A549 (cell line): ENCODE results near the gene ARHGEF4. TPM values are rescaled to one million over a fixed set of nuclear protein-coding genes. Genes with fewer than 3 reads are reported as not detected.

ENCODE experiments used
- ATAC-seq, 2 experiments: fragments of 200-7000 bp in 1 of 2; fragments of >200 bp in 1 of 2; cut with Nextera tagmentation in 1 of 2; cut with Tn5 transposase in 1 of 2; 3 replicates each; pipeline versions ENCODE4 v1.8.0 to v1.9.1; 2018 to 2020; ENCODE audit warnings: mild to moderate bottlenecking in 1 of 2, moderate library complexity in 1 of 2
- CTCF ChIA-PET: fragments of 300-600 bp; sonication (Branson Sonifier 250); formaldehyde crosslinking; extraction: SDS; loops from one replicate; lab custom pipeline; 2021; ENCODE audit warnings: antibody characterized with exemption, inconsistent platforms; lab: Yijun Ruan, JAX
- POLR2A ChIA-PET: fragments of 350-600 bp; formaldehyde crosslinking; extraction: SDS; loops from one replicate; lab custom pipeline; 2021; ENCODE audit warnings: antibody characterized with exemption, inconsistent platforms; lab: Yijun Ruan, JAX
- DNase-seq, 2 experiments: peaks; one replicate each; pipeline versions ENCODE4 v3.0.0 to v3.0.0-alpha.2; 2011 to 2016; ENCODE audit warnings: low read depth in 1 of 2, low spot score in 1 of 2
- FAIRE-seq: peaks from 2 replicates; lab custom pipeline; 2011; peaks lifted over from hg19 to GRCh38; lab: Jason Lieb, UNC
- H3K27ac ChIP-seq, 2 experiments: fragments of >200 bp; sonication (Bioruptor Twin); formaldehyde crosslinking; 3 replicates each; pipeline ENCODE4 v1.5.1; 2016 to 2017
- H3K4me1 ChIP-seq: fragments of >200 bp; sonication (Bioruptor Twin); formaldehyde crosslinking; 3 replicates; pipeline ENCODE4 v1.6.1; 2016
- H3K4me2 ChIP-seq: fragments of >200 bp; sonication (Bioruptor Twin); formaldehyde crosslinking; 3 replicates; pipeline ENCODE4 v1.6.1; 2016
- H3K4me3 ChIP-seq: fragments of >200 bp; sonication (Bioruptor Twin); formaldehyde crosslinking; 3 replicates; pipeline ENCODE4 v1.5.1; 2016
- H3K9me3 ChIP-seq: fragments of >200 bp; sonication (Bioruptor Twin); formaldehyde crosslinking; 3 replicates; pipeline ENCODE4 v1.6.1; 2016
- ATOH8 ChIP-seq: fragments of 250-450 bp; sonication (Bioruptor Pico); IDR thresholded peaks from 2 replicates; pipeline ENCODE4 v1.5.0; 2020; ENCODE audit warnings: low read depth, mild to moderate bottlenecking, moderate library complexity
- BHLHE40 ChIP-seq: IDR thresholded peaks from 2 replicates; pipeline ENCODE4 v1.6.1; 2012; ENCODE audit warnings: low read depth, low read length, inconsistent platforms
- CBX8 ChIP-seq: fragments of 200-600 bp; sonication (generic); IDR thresholded peaks from 2 replicates; pipeline ENCODE4 v1.6.1; 2016
- EHMT2 ChIP-seq: fragments of 200-600 bp; sonication (generic); IDR thresholded peaks from 2 replicates; pipeline ENCODE4 v1.6.1; 2016; ENCODE audit warnings: antibody characterized with exemption, low read depth, mild to moderate bottlenecking, moderate library complexity
- EP300 ChIP-seq, 2 experiments: fragments of >200 bp; sonication (Bioruptor Twin); formaldehyde crosslinking; IDR thresholded peaks; 2 replicates in 1 of 2; 3 replicates in 1 of 2; pipeline ENCODE4 v1.6.1; 2016 to 2017
- ESRRA ChIP-seq: fragments of 150-350 bp; IDR thresholded peaks from 2 replicates; pipeline ENCODE4 v1.6.1; 2014; ENCODE audit warnings: mild to moderate bottlenecking, low read length, borderline replicate concordance
- FOSB ChIP-seq: fragments of 250-450 bp; sonication (Bioruptor Pico); IDR thresholded peaks from 2 replicates; pipeline ENCODE4 v1.5.0; 2020; ENCODE audit warnings: mild to moderate bottlenecking, moderate library complexity
- FOSL2 ChIP-seq, 2 experiments: fragments of 450-650 bp in 1 of 2; fragments of >200 bp in 1 of 2; sonication (Bioruptor Twin) in 1 of 2; formaldehyde crosslinking; IDR thresholded peaks; 2 replicates each; pipeline versions ENCODE4 v1.5.0 to v1.6.1; 2016 to 2020; ENCODE audit warnings: mild to moderate bottlenecking in 1 of 2, moderate library complexity in 1 of 2
- GATA3 ChIP-seq: IDR thresholded peaks from 2 replicates; pipeline ENCODE4 v1.6.1; 2012; ENCODE audit warnings: borderline replicate concordance
- HDAC2 ChIP-seq: fragments of 200-600 bp; sonication (generic); IDR thresholded peaks from 2 replicates; pipeline ENCODE4 v1.6.1; 2016
- HOXA7 ChIP-seq: fragments of 250-450 bp; sonication (Bioruptor Pico); IDR thresholded peaks from 2 replicates; pipeline ENCODE4 v1.5.0; 2020; ENCODE audit warnings: mild to moderate bottlenecking, moderate library complexity
- HOXB5 ChIP-seq: fragments of 250-450 bp; sonication (Bioruptor Pico); IDR thresholded peaks from 2 replicates; pipeline ENCODE4 v1.5.0; 2020; ENCODE audit warnings: mild to moderate bottlenecking, moderate library complexity
- KDM1A ChIP-seq: fragments of 200-600 bp; sonication (generic); IDR thresholded peaks from 2 replicates; pipeline ENCODE4 v1.6.1; 2016; ENCODE audit warnings: low read depth, mild to moderate bottlenecking
- KDM5A ChIP-seq: fragments of 200-600 bp; sonication (generic); IDR thresholded peaks from 2 replicates; pipeline ENCODE4 v1.6.1; 2016; ENCODE audit warnings: antibody characterized with exemption, mild to moderate bottlenecking
- POLR2A ChIP-seq: IDR thresholded peaks from 2 replicates; pipeline ENCODE4 v1.6.1; 2012; ENCODE audit warnings: mild to moderate bottlenecking, low read length
- RARB ChIP-seq: fragments of 250-450 bp; sonication (Bioruptor Pico); IDR thresholded peaks from 2 replicates; pipeline ENCODE4 v1.8.0; 2021; ENCODE audit warnings: mild to moderate bottlenecking, moderate library complexity
- RCOR1 ChIP-seq: fragments of 150-350 bp; IDR thresholded peaks from 2 replicates; pipeline ENCODE4 v1.6.1; 2014; ENCODE audit warnings: antibody characterized with exemption, low read length, low read depth
- RFX5 ChIP-seq: fragments of 450-650 bp; IDR thresholded peaks from 2 replicates; pipeline ENCODE4 v1.7.1; 2014; ENCODE audit warnings: antibody characterized with exemption, mild to moderate bottlenecking, moderate library complexity
- SREBF2 ChIP-seq: fragments of 450-650 bp; IDR thresholded peaks from 2 replicates; pipeline ENCODE4 v1.6.1; 2014; ENCODE audit warnings: mild to moderate bottlenecking, moderate library complexity
- ZFP36 ChIP-seq: fragments of 450-650 bp; IDR thresholded peaks from 2 replicates; pipeline ENCODE4 v1.6.1; 2014; ENCODE audit warnings: borderline replicate concordance; ENCODE audit not compliant: partially characterized antibody
- WGBS: methylation state at CpG from one replicate; pipeline ENCODE4 v1.1.6; 2017; ENCODE audit errors: missing lambda C conversion rate; 5-methylcytosine and 5-hydroxymethylcytosine counted together
- polyA plus RNA-seq, 4 experiments: library from polyadenylated mRNA; depleted of rRNA in 3 of 4; stranded (reverse); fragments of >200 nt; fragmentation: RNase III in 1 of 4; extraction: RNeasy Plus Mini Kit Qiagen cat#74134 plus additional on column Dnase treatment in 1 of 4; gene quantifications; 2 replicates in 3 of 4; 3 replicates in 1 of 4; pipeline ENCODE4 v1.2.3, GENCODE V29; 2011 to 2017

The ARHGEF4 gene
- polyA plus RNA-seq, 2 of the 4 experiments (the other 2 are of a cell fraction) = 1.00 to 2.1 TPM

DNA sequence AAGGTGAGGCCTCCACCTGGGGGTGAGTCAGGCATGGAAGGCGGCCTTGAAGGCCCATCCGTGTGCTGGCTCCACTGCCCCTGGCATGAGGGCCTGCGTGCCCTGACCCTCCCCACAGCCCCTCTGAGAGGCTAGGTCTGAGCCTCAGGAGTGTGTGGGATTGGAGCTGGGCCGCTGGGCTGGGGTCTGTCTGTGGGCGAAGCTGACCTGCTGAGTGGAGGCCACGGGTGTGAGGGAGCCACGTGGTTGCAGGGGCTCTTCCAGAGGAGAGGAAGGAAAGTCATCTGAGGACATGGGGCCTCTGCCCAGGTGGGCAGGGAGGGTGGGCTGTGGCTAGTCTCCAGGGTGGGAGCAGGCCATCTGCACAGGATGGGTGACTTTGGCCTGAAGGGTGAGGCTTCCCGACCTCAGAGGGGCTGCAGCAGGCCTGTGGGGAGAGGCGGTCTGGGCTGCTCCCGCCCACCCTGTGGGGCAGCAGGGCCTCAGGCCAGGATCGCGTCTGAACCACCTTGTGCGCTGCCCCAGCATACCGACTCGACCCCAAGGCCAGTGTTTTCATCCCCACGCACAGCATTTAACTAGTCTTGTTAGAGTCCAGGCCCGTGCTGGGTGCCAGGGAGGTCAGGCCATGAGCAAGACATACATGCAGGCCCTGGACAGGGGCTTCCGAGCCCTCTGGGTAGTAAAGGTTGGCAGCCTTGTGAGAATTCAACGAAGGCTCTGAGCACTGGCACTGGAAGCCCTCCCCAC is 11.2 kb downstream of the ARHGEF4 start:
- Histone ChIP-seq H3K4me3 (no peak overlapping the region), H3K27ac (no peak overlapping the region), H3K9me3 (no peaks in the 10 kb centered on the region)
- ATAC-seq (no peak), FAIRE-seq (no peak)
- CTCF ChIA-PET = interaction anchor here (1.1 kb wide), 1 partner anchor 53 kb away, joined by 3 read pairs; no protein-coding TSS in a partner anchor
- TF ChIP-seq RCOR1 = no peak
- TF ChIP-seq, all 56 proteins: peak for 0
- WGBS = 74% methylated on average over 7 of the region's 19 CpGs
- no peak for DNase-seq
- POLR2A ChIA-PET = no interaction called here
- H3K4me1 ChIP-seq = no peaks in the 10 kb centered on the region
- no peak overlapping the region for H3K4me2 ChIP-seq

- no peak for ATAC-seq
- ChIA-PET POLR2A (no interaction called here), CTCF (interaction anchor here (0.9 to 1.1 kb wide), 3 partner anchors 50 to 54 kb away, joined by 3 to 5 read pairs (median 3); no protein-coding TSS in a partner anchor)
- FAIRE-seq = no peak
- DNase-seq = no peak
- no peaks in the 10 kb centered on the region for H3K9me3 ChIP-seq
- no peak overlapping the region for H3K4me2 ChIP-seq
- no peak overlapping the region for H3K4me3 ChIP-seq
- TF ChIP-seq GATA3 (no peak), RARB (CRISPR knock-in tag) (no peak), BHLHE40 (no peak), KDM1A (no peak), KDM5A (no peak), FOSB (CRISPR knock-in tag) (no peak), EP300 (IDR thresholded peaks at IDR 0.05) (no peak), HOXB5 (CRISPR knock-in tag) (no peak), SREBF2 (no peak), RFX5 (no peak)
- no peaks in the 10 kb centered on the region for H3K4me1 ChIP-seq
- 63% methylated on average over 8 of the region's 12 CpGs for WGBS
- no peak overlapping the region for H3K27ac ChIP-seq
Observed at GRCh38 chr2:130848526-130849210, 12.0 kb downstream of the ARHGEF4 start.

DNA sequence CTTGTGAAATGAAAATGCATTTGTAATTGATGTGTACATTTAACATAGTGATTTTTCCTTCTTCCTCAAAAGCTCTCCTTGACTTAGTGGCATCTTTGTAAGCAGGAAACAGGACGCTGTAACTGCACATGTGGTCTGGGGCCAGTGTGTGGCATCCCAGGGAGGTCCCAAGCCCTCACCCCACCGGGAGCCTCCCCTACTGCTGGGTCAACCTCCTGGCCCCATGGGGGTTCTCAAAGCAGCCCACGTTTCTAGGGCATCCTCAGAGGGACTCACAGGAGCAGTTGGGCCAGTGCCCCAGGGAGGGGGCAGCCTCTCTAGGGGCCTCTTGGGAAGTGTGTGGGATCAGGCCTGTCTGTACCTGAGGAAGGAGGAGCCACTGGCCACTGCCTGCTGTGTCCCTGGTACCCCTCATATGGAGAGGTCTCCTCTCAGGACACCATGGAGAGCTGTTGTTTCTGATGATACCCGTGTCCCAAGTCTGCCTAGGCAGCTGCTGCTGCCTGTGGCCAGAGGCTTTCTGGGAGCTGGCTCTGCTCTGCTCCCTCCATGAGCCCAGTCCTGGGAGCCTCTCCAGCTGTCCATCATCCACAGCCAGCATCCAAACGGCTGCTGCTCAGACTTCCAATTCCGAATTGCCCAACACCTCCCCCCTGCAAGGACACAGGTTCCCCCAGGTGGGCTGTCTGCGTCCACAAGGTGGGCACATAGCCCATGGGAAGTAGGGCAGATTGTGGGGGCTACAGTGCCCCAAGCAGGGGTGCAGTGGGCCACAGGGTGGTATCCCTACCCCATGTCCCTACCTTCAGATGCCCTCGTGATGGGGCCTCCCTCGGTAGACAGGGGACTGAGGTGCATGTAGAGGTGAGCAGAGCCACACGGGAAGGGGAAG is 13.4 kb downstream of the ARHGEF4 start:
- 45% methylated on average over 9 of the region's 10 CpGs for WGBS
- no peak overlapping the region for H3K27ac ChIP-seq
- ChIA-PET CTCF (interaction anchor here (1.4 to 2.7 kb wide), 4 partner anchors 20 to 53 kb away, joined by 4 to 9 read pairs (median 7); no protein-coding TSS in a partner anchor), POLR2A (no interaction called here)
- no peaks in the 10 kb centered on the region for H3K9me3 ChIP-seq
- ATAC-seq (no peak), DNase-seq (no peak), FAIRE-seq (no peak)
- H3K4me2 ChIP-seq = no peak overlapping the region
- no peak overlapping the region for H3K4me3 ChIP-seq
- H3K4me1 ChIP-seq = no peaks in the 10 kb centered on the region
- no peak for TF ChIP-seq POLR2A
- TF ChIP-seq ESRRA = no peak
- no peak for TF ChIP-seq RFX5
- no peak for TF ChIP-seq ATOH8 (CRISPR knock-in tag)

DNA sequence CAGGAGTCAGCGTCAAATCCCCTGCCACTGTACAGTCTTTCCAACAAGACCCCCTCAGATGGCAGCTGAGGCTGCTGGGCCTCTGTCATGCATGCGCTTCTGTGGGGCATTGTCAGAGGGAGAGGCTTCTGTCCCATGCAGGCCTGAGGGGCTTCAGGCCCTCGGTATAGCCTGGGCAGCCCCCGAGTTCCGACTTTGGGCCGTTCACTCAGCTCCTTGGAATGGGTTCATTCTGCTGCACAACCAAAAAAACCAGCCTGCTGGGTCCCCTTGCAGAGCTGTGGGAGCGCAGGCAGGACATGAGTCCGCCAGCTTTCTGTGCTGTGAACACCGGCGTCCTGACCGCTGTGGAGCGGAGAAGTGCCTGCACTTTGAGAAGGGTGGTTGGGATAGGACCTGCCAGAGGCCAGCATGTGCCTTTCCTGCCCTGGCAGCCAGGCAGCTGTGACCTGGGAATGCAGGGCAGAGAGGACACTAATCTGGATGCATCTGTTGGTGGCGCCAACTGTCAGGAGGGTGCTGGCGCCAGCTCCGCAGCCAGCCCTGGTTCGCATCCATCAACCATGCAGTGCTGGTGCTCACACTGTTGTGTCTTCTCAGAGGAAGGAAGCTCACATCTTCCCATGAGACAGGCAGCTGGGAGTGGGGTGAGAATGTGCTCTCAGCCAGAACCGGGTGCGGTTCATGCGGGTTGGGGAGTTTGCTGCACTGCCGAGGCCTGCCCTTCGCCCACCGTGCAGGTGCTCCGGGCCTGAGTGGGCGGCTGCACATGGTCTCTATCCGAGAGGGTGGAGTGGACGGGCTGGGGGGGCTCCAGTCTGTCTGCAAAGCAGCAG is 14.3 kb downstream of the ARHGEF4 start:
- Histone ChIP-seq H3K4me3 (no peak overlapping the region), H3K9me3 (no peaks in the 10 kb centered on the region), H3K27ac (no peak overlapping the region), H3K4me2 (no peak overlapping the region), H3K4me1 (no peaks in the 10 kb centered on the region)
- ATAC-seq (no peak; a peak in 1 of 6 replicates), DNase-seq (no peak), FAIRE-seq (no peak)
- 63% methylated on average over 13 of the region's 26 CpGs for WGBS
- ChIA-PET POLR2A (no interaction called here), CTCF (interaction anchor here (0.7 to 2.7 kb wide), 5 partner anchors 19 to 70 kb away, joined by 3 to 9 read pairs (median 6); no protein-coding TSS in a partner anchor)
- TF ChIP-seq EHMT2 (no peak), HOXA7 (CRISPR knock-in tag) (no peak), CBX8 (no peak), FOSL2 (IDR thresholded peaks at IDR 0.05) (no peak), FOSL2 (CRISPR knock-in tag; IDR thresholded peaks at IDR 0.05) (no peak), HDAC2 (no peak), ZFP36 (no peak)
